ENCODE measurements around the gene MTURN. TPM values are rescaled to one million over a fixed set of nuclear protein-coding genes. Genes with fewer than 3 reads are reported as not detected.

The MTURN gene
- total and polyA plus RNA-seq, 9 of the 15 experiments (the other 6 are each of a cell fraction or from before 2014, with no cell fraction given): 0.94 to 14.8 (median 6.4) TPM

- TF ChIP-seq TCF7 (IDR thresholded peaks at IDR 0.05; ENCODE audit: borderline replicate concordance): no peak
- TF ChIP-seq ATF4 (CRISPR knock-in tag; IDR thresholded peaks at IDR 0.05): no peak
- TF ChIP-seq TCF3 (CRISPR knock-in tag; IDR thresholded peaks at IDR 0.05): 0 out of 2 replicates have a peak, but pooled peaks have one; percentile 29
- TF ChIP-seq ZNF3 (CRISPR knock-in tag; IDR thresholded peaks at IDR 0.05): no peak
- peak; percentile 24; the same call in 1 of the 2 replicates for TF ChIP-seq KDM2B (CRISPR knock-in tag; IDR thresholded peaks at IDR 0.05)
- TF ChIP-seq POLR2B (IDR thresholded peaks at IDR 0.05; ENCODE audit: low read depth, partially characterized antibody): no peak
- no peak for TF ChIP-seq PBX2 (CRISPR knock-in tag; IDR thresholded peaks at IDR 0.05; ENCODE audit: low read depth)
- TF ChIP-seq PBX2 (tag; conservative IDR thresholded peaks at IDR 0.05; ENCODE audit: low read depth): peak; percentile 89
- TF ChIP-seq ARID1B (IDR thresholded peaks at IDR 0.05): peak; percentile 66
- peak; percentile 81 for TF ChIP-seq DPF2 (IDR thresholded peaks at IDR 0.05)
- no peak for TF ChIP-seq ZBTB26 (CRISPR knock-in tag; IDR thresholded peaks at IDR 0.05)
These were observed 27.3 kb downstream of the MTURN start (continued) for GRCh38 chr7:30162133-30162532.
